Endothelial cell of umbilical vein (primary cell): ENCODE measurements around the gene EVPLL. TPM values are rescaled to one million over a fixed set of nuclear protein-coding genes. Genes with fewer than 3 reads are reported as not detected.
"Not testable (repeated sequence)": the region's sequence is repeated elsewhere in the genome, so short reads cannot be mapped to it uniquely, and the experiment has no call there.

Experiments used
- BruUV-seq: library from RNA; stranded (reverse); fragments of 400-500 nt; replicated peaks from 2 replicates; lab custom pipeline; 2021; lab: Mats Ljungman, UMichigan
- CTCF ChIA-PET: fragments of 300-600, 350-600 bp; sonication (Branson Sonifier 250); formaldehyde crosslinking; loops from one replicate; lab custom pipeline; 2021; ENCODE audit warnings: antibody characterized with exemption, inconsistent platforms; lab: Charles Lee
- POLR2A ChIA-PET: fragments of 300-600, 350-600 bp; sonication (Branson Sonifier 250); formaldehyde crosslinking; loops from one replicate; lab custom pipeline; 2021; ENCODE audit warnings: antibody characterized with exemption, inconsistent platforms; lab: Charles Lee
- DNase-seq: peaks from one replicate; pipeline ENCODE4 v3.0.0-alpha.2; 2011; ENCODE audit warnings: low read depth, low spot score
- FAIRE-seq: peaks from 2 replicates; lab custom pipeline; 2011; peaks lifted over from hg19 to GRCh38; lab: Jason Lieb, UNC
- H2AFZ ChIP-seq: 2 replicates; pipeline ENCODE4 v1.6.0; 2012; ENCODE audit warnings: low read depth, low read length, control low read depth, inconsistent platforms
- H3K27ac ChIP-seq: 2 replicates; pipeline ENCODE4 v1.5.1; 2011; ENCODE audit warnings: low read depth, mild to moderate bottlenecking, control low read depth, low read length, moderate library complexity; ENCODE audit not compliant: insufficient read depth
- H3K27me3 ChIP-seq, 2 experiments: 2 replicates each; pipeline versions ENCODE4 v1.6.0 to v1.6.1; 2011; ENCODE audit warnings: low read length in 2 of 2, mixed read lengths in 1 of 2; ENCODE audit not compliant: control insufficient read depth in 2 of 2, insufficient read depth in 2 of 2
- H3K36me3 ChIP-seq, 2 experiments: 2 replicates in 1 of 2; 3 replicates in 1 of 2; pipeline ENCODE4 v1.5.1; 2011; ENCODE audit warnings: low read length in 2 of 2, mild to moderate bottlenecking in 1 of 2, moderate library complexity in 1 of 2; ENCODE audit not compliant: control insufficient read depth in 2 of 2, insufficient read depth in 2 of 2; ENCODE audit errors: extremely low read depth in 1 of 2
- H3K4me1 ChIP-seq: 3 replicates; pipeline ENCODE4 v1.5.1; 2011; ENCODE audit warnings: mild to moderate bottlenecking, low read length; ENCODE audit not compliant: control insufficient read depth, insufficient read depth; ENCODE audit errors: extremely low read depth
- H3K4me2 ChIP-seq: 2 replicates; pipeline ENCODE4 v1.6.1; 2011; ENCODE audit warnings: low read length, control low read depth, mixed read lengths; ENCODE audit not compliant: insufficient read depth
- H3K4me3 ChIP-seq, 3 experiments: fragments of 200-600 bp in 1 of 3; sonication (generic), shearing (Covaris generic) in 1 of 3; replicated peaks in 1 of 3; 2 replicates each; pipeline ENCODE4 v1.5.1; 2011 to 2016; ENCODE audit warnings: control low read depth in 3 of 3, low read length in 3 of 3, mild to moderate bottlenecking in 2 of 3, inconsistent platforms in 1 of 3, low read depth in 1 of 3, moderate library complexity in 1 of 3; ENCODE audit not compliant: insufficient read depth in 1 of 3
- H3K79me2 ChIP-seq: 2 replicates; pipeline ENCODE4 v1.6.0; 2012; ENCODE audit warnings: low read length, inconsistent platforms; ENCODE audit not compliant: control insufficient read depth, insufficient read depth
- H3K9ac ChIP-seq: replicated peaks from 2 replicates; pipeline ENCODE3; 2011; ENCODE audit warnings: low read length, control low read depth; ENCODE audit not compliant: insufficient read depth; ENCODE audit errors: extremely low read depth
- H3K9me1 ChIP-seq: replicated peaks from 3 replicates; pipeline ENCODE4 v1.6.0; 2011; ENCODE audit warnings: mild to moderate bottlenecking, low read length; ENCODE audit not compliant: control insufficient read depth, insufficient read depth; ENCODE audit errors: extremely low read depth
- H3K9me3 ChIP-seq: replicated peaks from 2 replicates; pipeline ENCODE4 v1.5.1; 2012; ENCODE audit warnings: low read length, inconsistent platforms; ENCODE audit not compliant: control insufficient read depth, insufficient read depth
- H4K20me1 ChIP-seq: replicated peaks from 2 replicates; pipeline ENCODE3; 2011; ENCODE audit warnings: mild to moderate bottlenecking, low read length; ENCODE audit not compliant: control insufficient read depth, insufficient read depth; ENCODE audit errors: extremely low read depth
- dilution Hi-C: fragments of 300-500 bp; cut with MboI; formaldehyde crosslinking; loops from one replicate; pipeline ENCODE4 v1.15.0; 2019; ENCODE audit warnings: low sequenced_read_pairs; ENCODE audit not compliant: extremely low pct_ligation_motif_present
- intact Hi-C: fragments of 100-400 bp; cut with micrococcal nuclease; formaldehyde crosslinking; loops from one replicate; pipeline ENCODE4 v1.10.0; 2022
- polyA plus RNA-seq, 4 experiments: library from polyadenylated mRNA; depleted of rRNA in 3 of 4; stranded (reverse) in 3 of 4; unstranded in 1 of 4; fragments of >200 nt; gene quantifications; 2 replicates each; pipeline versions ENCODE4 v1.2.1 to v1.2.3, GENCODE V29; 2011 to 2012; ENCODE audit warnings: missing spikeins in 1 of 4
- total RNA-seq: library from RNA; stranded (reverse); gene quantifications from 2 replicates; pipeline ENCODE4 v1.2.3, GENCODE V29; 2021

The EVPLL gene
- total and polyA plus RNA-seq, 2 donors (not counting 3 experiments of a cell fraction or from before 2014, with no cell fraction given), result not detected

- H3K9me3 ChIP-seq, intact Hi-C loops, H3K27ac ChIP-seq, DNase-seq, H3K36me3 ChIP-seq, FAIRE-seq, H3K79me2 ChIP-seq, dilution Hi-C loops, BruUV-seq, H3K4me1 ChIP-seq, POLR2A ChIA-PET, H3K4me3 ChIP-seq, H3K27me3 ChIP-seq, H2AFZ ChIP-seq, H3K9ac ChIP-seq, H4K20me1 ChIP-seq, CTCF ChIA-PET, H3K4me2 ChIP-seq, H3K9me1 ChIP-seq: not testable (repeated sequence)
Measured at GRCh38 chr17:18422464-18422863, 44.9 kb downstream of the EVPLL start.

- H3K4me2 ChIP-seq, H3K9me3 ChIP-seq, dilution Hi-C loops, H3K4me3 ChIP-seq, H3K4me1 ChIP-seq, H2AFZ ChIP-seq, H3K9ac ChIP-seq, H4K20me1 ChIP-seq, H3K79me2 ChIP-seq, H3K27me3 ChIP-seq, H3K27ac ChIP-seq, intact Hi-C loops, H3K36me3 ChIP-seq, H3K9me1 ChIP-seq, DNase-seq, FAIRE-seq, POLR2A ChIA-PET, CTCF ChIA-PET, BruUV-seq: not testable (repeated sequence)
Measured at GRCh38 chr17:18423015-18423414, 45.4 kb downstream of the EVPLL start.

DNA sequence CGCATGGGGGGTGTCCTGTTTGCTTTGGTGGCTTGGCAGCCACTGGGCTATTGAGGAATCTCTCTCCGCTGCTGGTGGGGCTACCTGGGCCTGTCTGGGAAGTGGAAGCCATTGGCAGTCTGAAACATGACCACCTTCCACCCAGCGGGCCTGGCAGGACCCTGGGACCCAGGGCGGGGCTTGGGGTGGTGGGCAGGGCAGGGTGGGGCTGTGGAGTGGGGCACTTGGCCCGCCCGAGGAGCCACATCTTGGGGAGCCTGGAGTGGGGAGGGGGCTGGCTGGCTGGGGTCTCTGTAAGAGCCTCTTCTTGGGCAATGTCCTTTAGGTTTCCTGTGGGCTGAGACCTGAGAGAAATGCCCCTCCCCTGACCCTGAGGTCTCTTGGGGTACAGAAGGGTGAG lies 48.0 kb downstream of the EVPLL start:
- H3K79me2 ChIP-seq, POLR2A ChIA-PET, BruUV-seq, H4K20me1 ChIP-seq, dilution Hi-C loops, H3K27me3 ChIP-seq, H2AFZ ChIP-seq, FAIRE-seq, H3K9me3 ChIP-seq, H3K9ac ChIP-seq, H3K4me3 ChIP-seq, H3K4me2 ChIP-seq, H3K9me1 ChIP-seq, CTCF ChIA-PET, intact Hi-C loops, DNase-seq, H3K4me1 ChIP-seq, H3K27ac ChIP-seq, H3K36me3 ChIP-seq: not testable (repeated sequence)

- FAIRE-seq, H3K9me1 ChIP-seq, H4K20me1 ChIP-seq, H3K27ac ChIP-seq, POLR2A ChIA-PET, H3K4me1 ChIP-seq, H3K4me3 ChIP-seq, H2AFZ ChIP-seq, H3K9me3 ChIP-seq, H3K9ac ChIP-seq, H3K27me3 ChIP-seq, H3K79me2 ChIP-seq, H3K4me2 ChIP-seq, intact Hi-C loops, DNase-seq, H3K36me3 ChIP-seq, CTCF ChIA-PET, dilution Hi-C loops, BruUV-seq: not testable (repeated sequence)
Measured at GRCh38 chr17:18426639-18427038, 49.1 kb downstream of the EVPLL start.
